Hepatocyte (in vitro differentiated cells): ENCODE data around the gene KCNA4. TPM values are rescaled to one million over a fixed set of nuclear protein-coding genes. Genes with fewer than 3 reads are reported as not detected.

Source experiments
- DNase-seq: peaks from one replicate; pipeline ENCODE4 v3.0.0-alpha.2; 2016; ENCODE audit warnings: low spot score
- H2AFZ ChIP-seq: fragments of 200-600 bp; sonication (generic); 2 replicates; pipeline ENCODE4 v1.6.0; 2016; ENCODE audit warnings: antibody characterized with exemption, mild to moderate bottlenecking
- H3K27ac ChIP-seq: fragments of 200-600 bp; sonication (generic); 2 replicates; pipeline ENCODE4 v1.5.1; 2016; ENCODE audit warnings: mild to moderate bottlenecking
- H3K27me3 ChIP-seq: fragments of 200-600 bp; sonication (generic); 2 replicates; pipeline ENCODE4 v1.6.1; 2016
- H3K36me3 ChIP-seq: fragments of 200-600 bp; sonication (generic); replicated peaks from 2 replicates; pipeline ENCODE4 v1.5.1; 2016; ENCODE audit warnings: low read depth; ENCODE audit not compliant: insufficient read depth
- H3K4me1 ChIP-seq: fragments of 200-600 bp; sonication (generic); 2 replicates; pipeline ENCODE4 v1.5.1; 2016; ENCODE audit warnings: mild to moderate bottlenecking, moderate library complexity; ENCODE audit not compliant: insufficient read depth
- H3K4me2 ChIP-seq: fragments of 200-600 bp; sonication (generic); 2 replicates; pipeline ENCODE4 v1.6.0; 2016
- H3K4me3 ChIP-seq: fragments of 200-600 bp; sonication (generic); 2 replicates; pipeline ENCODE4 v1.5.1; 2016; ENCODE audit warnings: mild to moderate bottlenecking
- H3K79me2 ChIP-seq: fragments of 200-600 bp; sonication (generic); 2 replicates; pipeline ENCODE4 v1.6.0; 2017; ENCODE audit warnings: mild to moderate bottlenecking
- H3K9me2 ChIP-seq: fragments of 200-600 bp; sonication (generic); replicated peaks from 2 replicates; pipeline ENCODE4 v1.6.0; 2017; ENCODE audit warnings: mild to moderate bottlenecking; ENCODE audit not compliant: insufficient read depth
- H3K9me3 ChIP-seq: fragments of 200-600 bp; sonication (generic); 2 replicates; pipeline ENCODE4 v1.5.1; 2016; ENCODE audit warnings: low read depth, mild to moderate bottlenecking
- H4K20me1 ChIP-seq: fragments of 200-600 bp; sonication (generic); 2 replicates; pipeline ENCODE4 v1.6.0; 2016; ENCODE audit warnings: mild to moderate bottlenecking; ENCODE audit not compliant: insufficient read depth, poor library complexity, severe bottlenecking
- CTCF ChIP-seq: fragments of 200-600 bp; sonication (generic); IDR thresholded peaks from 2 replicates; pipeline ENCODE4 v1.5.1; 2016; ENCODE audit warnings: antibody characterized with exemption, mild to moderate bottlenecking; ENCODE audit not compliant: poor library complexity
- EZH2 ChIP-seq: fragments of 200-600 bp; sonication (generic); IDR thresholded peaks from 2 replicates; pipeline ENCODE4 v1.6.1; 2016; ENCODE audit warnings: antibody characterized with exemption, mild to moderate bottlenecking, borderline replicate concordance
- EZH2phosphoT487 ChIP-seq: fragments of 200-600 bp; sonication (generic); IDR thresholded peaks from one replicate; pipeline ENCODE4 v1.6.1; 2018; ENCODE audit warnings: antibody characterized with exemption, mild to moderate bottlenecking, low read depth, moderate library complexity; ENCODE audit not compliant: unreplicated experiment, severe bottlenecking
- WGBS: methylation state at CpG from one replicate; pipeline ENCODE4 v1.1.6; 2016; ENCODE audit warnings: low lambda C conversion rate; ENCODE audit errors: missing lambda C conversion rate; 5-methylcytosine and 5-hydroxymethylcytosine counted together
- polyA plus RNA-seq: library from polyadenylated mRNA; unstranded; fragments of >200 nt; fragmentation: Nextera tagmentation; extraction: Ambion mirVana; gene quantifications from 2 replicates; pipeline ENCODE4 v1.2.1, GENCODE V29; 2016
- total RNA-seq: library from RNA; depleted of rRNA; stranded (reverse); fragments of >200 nt; gene quantifications from 2 replicates; pipeline ENCODE4 v1.2.3, GENCODE V29; 2014

KCNA4 gene
- total and polyA plus RNA-seq, 2 experiments from 2014 or later = 0.47 to 1.1 TPM

GRCh38 chr11:30000986-30001750 is 15.7 kb downstream of the KCNA4 start:
- no peaks in the 10 kb centered on the region for H3K9me2 ChIP-seq
- no peaks in the 10 kb centered on the region for H3K9me3 ChIP-seq
- H3K27ac ChIP-seq = no peak overlapping the region
- TF ChIP-seq EZH2 (no peak), CTCF (no peak), EZH2phosphoT487 (no peak)
- H3K27me3 ChIP-seq = peaks cover 7% of the 10 kb centered on the region
- no peaks in the 10 kb centered on the region for H3K36me3 ChIP-seq
- no peak overlapping the region for H2AFZ ChIP-seq
- 57% methylated on average over 5 of the region's 5 CpGs for WGBS
- no peaks in the 10 kb centered on the region for H3K79me2 ChIP-seq
- no peak overlapping the region for H3K4me3 ChIP-seq
- DNase-seq = no peak
- H3K4me1 ChIP-seq = no peaks in the 10 kb centered on the region
- no peak overlapping the region for H3K4me2 ChIP-seq
- no peaks in the 10 kb centered on the region for H4K20me1 ChIP-seq

GRCh38 chr11:29996016-29996415 is 20.8 kb downstream of the KCNA4 start:
- Histone ChIP-seq H3K27me3 (no peaks in the 10 kb centered on the region), H2AFZ (no peak overlapping the region), H3K4me2 (no peak overlapping the region), H3K9me3 (no peaks in the 10 kb centered on the region), H3K4me1 (no peaks in the 10 kb centered on the region), H3K4me3 (no peak overlapping the region), H3K9me2 (no peaks in the 10 kb centered on the region), H3K79me2 (no peaks in the 10 kb centered on the region), H3K27ac (no peak overlapping the region), H4K20me1 (no peaks in the 10 kb centered on the region), H3K36me3 (no peaks in the 10 kb centered on the region)
- TF ChIP-seq CTCF = no peak
- TF ChIP-seq EZH2phosphoT487 = no peak
- no peak for TF ChIP-seq EZH2
- no peak for DNase-seq
- WGBS = 90% methylated on average over 1 of the region's 1 CpG

- Histone ChIP-seq H3K27me3 (no peaks in the 10 kb centered on the region), H3K27ac (no peak overlapping the region), H3K9me3 (no peaks in the 10 kb centered on the region), H3K4me3 (no peak overlapping the region), H3K4me1 (no peaks in the 10 kb centered on the region), H3K4me2 (no peak overlapping the region), H3K36me3 (no peaks in the 10 kb centered on the region), H4K20me1 (no peaks in the 10 kb centered on the region), H3K79me2 (no peaks in the 10 kb centered on the region), H2AFZ (no peak overlapping the region), H3K9me2 (no peaks in the 10 kb centered on the region)
- WGBS = 92% methylated on average over 1 of the region's 1 CpG
- TF ChIP-seq CTCF = no peak
- no peak for TF ChIP-seq EZH2
- no peak for TF ChIP-seq EZH2phosphoT487
- no peak for DNase-seq
Observed at GRCh38 chr11:29989174-29989970, 27.5 kb downstream of the KCNA4 start.
